Gastrocnemius medialis (tissue), 4 donors: ENCODE data around the gene KCNH8.

Experiments
- CTCF ChIP-seq, 5 experiments: fragments of 450-650 bp in 3 of 5; fragments of 200-600 bp in 2 of 5; sonication (generic) in 2 of 5; IDR thresholded peaks in 4 of 5; conservative IDR thresholded peaks in 1 of 5; 1 replicate in 4 of 5; 2 replicates in 1 of 5; pipeline ENCODE4 v1.5.1; 2016 to 2019; ENCODE audit warnings: antibody characterized with exemption in 5 of 5, mild to moderate bottlenecking in 3 of 5, moderate library complexity in 3 of 5
- POLR2A ChIP-seq, 2 donors: fragments of 450-650 bp; IDR thresholded peaks; one replicate each; pipeline ENCODE4 v1.6.1; 2017; ENCODE audit warnings: antibody characterized with exemption in 2 of 2, mild to moderate bottlenecking in 2 of 2, moderate library complexity in 2 of 2

DNA sequence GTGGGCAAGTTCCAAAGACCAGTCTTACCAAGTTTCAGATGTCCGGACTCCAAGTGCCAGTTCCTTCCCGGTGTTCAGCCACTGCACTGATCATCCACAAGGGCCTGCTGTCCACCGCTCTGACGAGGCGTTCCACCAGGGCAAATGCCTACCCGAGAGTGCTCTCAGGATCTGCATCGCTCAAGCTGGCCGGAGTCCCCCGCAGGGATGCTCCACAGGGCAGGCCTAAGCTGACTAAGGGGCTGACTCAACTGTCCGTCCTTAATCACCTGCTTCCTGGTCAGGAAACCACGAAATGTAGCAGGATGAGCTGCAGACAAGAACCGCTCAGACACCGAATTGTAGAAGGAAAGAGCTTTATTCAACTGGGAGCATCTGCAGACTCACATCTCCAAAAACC, 341.6 kb downstream of the KCNH8 start:
- TF ChIP-seq POLR2A (IDR thresholded peaks at IDR 0.05) (no peak), CTCF (IDR thresholded peaks at IDR 0.05 in 4 of 5, conservative IDR thresholded peaks at IDR 0.05 in 1 of 5) (no peak)
